PFSK-1 (cell line): ENCODE data around the gene ADGRL2.

Experiments used
- FOXP2 ChIP-seq: optimal IDR thresholded peaks from 2 replicates; pipeline ENCODE3; 2011; ENCODE audit warnings: borderline replicate concordance, control low read depth, inconsistent platforms; ENCODE audit not compliant: insufficient read depth; ENCODE audit errors: extremely low read length, extremely low read depth
- POLR2AphosphoS5 ChIP-seq: IDR thresholded peaks from 2 replicates; pipeline ENCODE4 v1.6.1; 2012; ENCODE audit warnings: low read depth, mild to moderate bottlenecking, control low read depth, low read length, moderate library complexity
- REST ChIP-seq, 2 experiments: IDR thresholded peaks; 2 replicates each; pipeline versions ENCODE4 v1.6.1 to v1.8.0; 2011 to 2012; ENCODE audit warnings: low read depth in 2 of 2, low read length in 2 of 2, control low read depth in 1 of 2, inconsistent platforms in 1 of 2, mild to moderate bottlenecking in 1 of 2, moderate library complexity in 1 of 2; ENCODE audit not compliant: insufficient read depth in 1 of 2
- SIN3A ChIP-seq: IDR thresholded peaks from 2 replicates; pipeline ENCODE4 v1.6.1; 2012; ENCODE audit warnings: mild to moderate bottlenecking, low read length, moderate library complexity, borderline replicate concordance; ENCODE audit not compliant: insufficient read depth
- TAF1 ChIP-seq: IDR thresholded peaks from 2 replicates; pipeline ENCODE4 v1.6.1; 2012; ENCODE audit warnings: low read length, control low read depth, borderline replicate concordance; ENCODE audit not compliant: insufficient read depth

The ADGRL2 gene

GRCh38 chr1:82015444-82015843 is 214.7 kb downstream of the ADGRL2 start:
- no peak for TF ChIP-seq SIN3A
- TF ChIP-seq FOXP2 = no peak
- no peak for TF ChIP-seq POLR2AphosphoS5
- TF ChIP-seq TAF1 = no peak
- TF ChIP-seq REST (IDR thresholded peaks at IDR 0.05; ENCODE audit: insufficient read depth in 1 of 2, low read depth in 2 of 2, low read length in 2 of 2) = no peak

GRCh38 chr1:82018319-82018718 is 217.6 kb downstream of the ADGRL2 start:
- TF ChIP-seq TAF1 = no peak
- TF ChIP-seq SIN3A = no peak
- no peak for TF ChIP-seq POLR2AphosphoS5

GRCh38 chr1:82019508-82019907 is 218.8 kb downstream of the ADGRL2 start:
- TF ChIP-seq TAF1 (no peak), FOXP2 (no peak), SIN3A (no peak), REST (IDR thresholded peaks at IDR 0.05; ENCODE audit: insufficient read depth in 1 of 2, low read depth in 2 of 2, low read length in 2 of 2) (no peak), POLR2AphosphoS5 (no peak)

GRCh38 chr1:82030830-82031229 is 230.1 kb downstream of the ADGRL2 start:
- no peak for TF ChIP-seq POLR2AphosphoS5
- TF ChIP-seq TAF1 = no peak
- no peak for TF ChIP-seq SIN3A
- TF ChIP-seq FOXP2 = no peak
- TF ChIP-seq REST (IDR thresholded peaks at IDR 0.05; ENCODE audit: insufficient read depth in 1 of 2, low read depth in 2 of 2, low read length in 2 of 2) = no peak

GRCh38 chr1:82032068-82032467 is 231.3 kb downstream of the ADGRL2 start:
- TF ChIP-seq REST (IDR thresholded peaks at IDR 0.05; ENCODE audit: insufficient read depth in 1 of 2, low read depth in 2 of 2, low read length in 2 of 2) = no peak
- no peak for TF ChIP-seq POLR2AphosphoS5
- no peak for TF ChIP-seq TAF1
- TF ChIP-seq FOXP2 = no peak
- TF ChIP-seq SIN3A = no peak

GRCh38 chr1:82034812-82035211 is 234.1 kb downstream of the ADGRL2 start:
- TF ChIP-seq SIN3A (no peak), FOXP2 (no peak), TAF1 (no peak), POLR2AphosphoS5 (no peak), REST (IDR thresholded peaks at IDR 0.05; ENCODE audit: insufficient read depth in 1 of 2, low read depth in 2 of 2, low read length in 2 of 2) (no peak)
